Progenitor cell of endocrine pancreas (in vitro differentiated cells): ENCODE data around the gene DAPP1. TPM values are rescaled to one million over a fixed set of nuclear protein-coding genes. Genes with fewer than 3 reads are reported as not detected.

Source experiments
- DNase-seq: peaks from one replicate; pipeline ENCODE4 v3.0.0; 2021; ENCODE audit warnings: low spot score; ENCODE audit not compliant: unreplicated experiment
- H3K27ac Mint-ChIP-seq: 2 replicates; pipeline ENCODE4 v1.8.0; 2021; ENCODE audit warnings: mild to moderate bottlenecking, moderate library complexity, mixed read lengths
- H3K27me3 Mint-ChIP-seq: 2 replicates; pipeline ENCODE4 v1.8.0; 2021; ENCODE audit warnings: mixed read lengths
- H3K36me3 Mint-ChIP-seq: 2 replicates; pipeline ENCODE4 v1.8.0; 2022; ENCODE audit warnings: mixed read lengths; ENCODE audit not compliant: insufficient read depth
- H3K4me1 Mint-ChIP-seq: 2 replicates; pipeline ENCODE4 v1.8.0; 2021; ENCODE audit warnings: low read depth, mixed read lengths
- H3K4me3 Mint-ChIP-seq: 2 replicates; pipeline ENCODE4 v1.8.0; 2021; ENCODE audit warnings: low read depth, mild to moderate bottlenecking, moderate library complexity, mixed read lengths
- H3K9me3 Mint-ChIP-seq: 2 replicates; pipeline ENCODE4 v1.8.0; 2021; ENCODE audit warnings: low read depth, mixed read lengths
- CTCF ChIP-seq: fragments of 200-600 bp; sonication (generic); IDR thresholded peaks from one replicate; pipeline ENCODE4 v1.5.0; 2021; ENCODE audit warnings: antibody characterized with exemption, mild to moderate bottlenecking; ENCODE audit not compliant: unreplicated experiment
- total RNA-seq: library from RNA; stranded (reverse); gene quantifications from 2 replicates; pipeline ENCODE4 v1.2.1, GENCODE V29; 2021

Gene DAPP1
- total RNA-seq, 1 donor from 2014 or later: 0.12 TPM

GRCh38 chr4:99857307-99857706 is 40.7 kb downstream of the DAPP1 start:
- Mint-ChIP-seq H3K9me3 (peaks cover 4% of the 10 kb centered on the region), H3K27me3 (no peaks in the 10 kb centered on the region), H3K36me3 (no peaks in the 10 kb centered on the region), H3K4me1 (peaks cover 9% of the 10 kb centered on the region), H3K27ac (no peak overlapping the region), H3K4me3 (no peak overlapping the region)
- TF ChIP-seq CTCF: no peak
- DNase-seq: no peak

DNA sequence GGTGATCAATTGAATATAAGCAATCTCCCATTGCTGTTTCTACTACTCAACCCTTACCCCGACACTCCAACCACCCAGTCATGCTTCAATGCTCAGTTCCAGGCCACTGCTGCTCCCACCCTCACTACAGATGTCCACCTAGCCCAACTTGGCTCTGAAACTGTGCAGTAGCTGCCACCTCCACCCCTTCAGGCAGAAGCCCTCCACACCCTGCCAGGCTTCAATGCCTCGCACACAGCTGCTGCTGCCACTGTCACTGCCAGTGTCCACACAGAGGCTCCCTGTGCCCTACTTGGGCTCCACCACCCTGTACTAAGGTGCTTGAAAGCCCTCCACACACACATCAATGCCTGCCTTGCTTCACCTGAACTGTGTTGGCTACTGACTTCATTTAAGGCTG is 43.0 kb downstream of the DAPP1 start:
- no peak for DNase-seq
- Mint-ChIP-seq H3K4me3 (no peak overlapping the region), H3K4me1 (peaks cover under 1% of the 10 kb centered on the region), H3K27me3 (no peaks in the 10 kb centered on the region), H3K27ac (no peak overlapping the region), H3K9me3 (peaks cover under 1% of the 10 kb centered on the region), H3K36me3 (no peaks in the 10 kb centered on the region)
- TF ChIP-seq CTCF: no peak

- DNase-seq: no peak
- Mint-ChIP-seq H3K4me3 (no peak overlapping the region), H3K27ac (no peak overlapping the region), H3K9me3 (no peaks in the 10 kb centered on the region), H3K36me3 (no peaks in the 10 kb centered on the region), H3K4me1 (no peaks in the 10 kb centered on the region), H3K27me3 (no peaks in the 10 kb centered on the region)
- TF ChIP-seq CTCF: no peak
Measured at GRCh38 chr4:99860521-99860920, 43.9 kb downstream of the DAPP1 start.

- Mint-ChIP-seq H3K4me1 (no peaks in the 10 kb centered on the region), H3K36me3 (no peaks in the 10 kb centered on the region), H3K27ac (no peak overlapping the region), H3K4me3 (no peak overlapping the region), H3K27me3 (no peaks in the 10 kb centered on the region), H3K9me3 (no peaks in the 10 kb centered on the region)
- no peak for DNase-seq
- no peak for TF ChIP-seq CTCF
Measured at GRCh38 chr4:99861120-99861905, 44.7 kb downstream of the DAPP1 start.

DNA sequence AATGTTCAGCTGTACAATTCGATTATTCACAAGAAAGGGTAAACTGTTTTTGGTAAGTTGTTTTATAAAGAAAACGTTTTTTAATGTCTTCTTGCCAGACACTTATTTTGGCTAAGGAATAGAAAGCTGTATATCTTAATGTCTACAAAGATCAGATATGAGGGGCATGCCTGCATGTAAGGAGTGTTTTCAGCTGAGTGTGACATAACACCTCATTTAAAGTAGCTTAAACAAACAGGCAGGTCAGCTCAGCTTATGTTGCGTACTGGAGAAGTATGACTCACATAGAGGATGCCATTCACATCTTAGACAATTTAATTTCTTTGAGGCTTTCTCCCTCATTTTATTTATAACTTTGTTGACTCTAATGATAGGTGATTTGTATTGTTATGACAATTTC is 47.2 kb downstream of the DAPP1 start:
- Mint-ChIP-seq H3K9me3 (no peaks in the 10 kb centered on the region), H3K27ac (no peak overlapping the region), H3K4me1 (no peaks in the 10 kb centered on the region), H3K27me3 (no peaks in the 10 kb centered on the region), H3K36me3 (no peaks in the 10 kb centered on the region), H3K4me3 (no peak overlapping the region)
- TF ChIP-seq CTCF: no peak
- no peak for DNase-seq
